ENCODE measurements around the gene ARSJ.
A peak's percentile ranks its signal among the peaks of the same experiment; 100 is the strongest.

Gene ARSJ

GRCh38 chr4:113901994-113902787 is 77.3 kb downstream of the ARSJ start:
- DNase-seq (ENCODE audit: low read depth in 1 of 2, low spot score in 1 of 2): peak; percentile 29 to 42

- peak in 1 of 2 donors; percentile 9 for DNase-seq (ENCODE audit: low read depth in 1 of 2, low spot score in 1 of 2)
Measured at GRCh38 chr4:113899271-113900070, 80.0 kb downstream of the ARSJ start.

GRCh38 chr4:113893546-113893945 is 85.9 kb downstream of the ARSJ start:
- no peak for DNase-seq (ENCODE audit: low read depth in 1 of 2, low spot score in 1 of 2)

- DNase-seq (ENCODE audit: low read depth in 1 of 2, low spot score in 1 of 2): no peak
Measured at GRCh38 chr4:113888006-113888405, 91.4 kb downstream of the ARSJ start.

- no peak for DNase-seq (ENCODE audit: low read depth in 1 of 2, low spot score in 1 of 2)
Measured at GRCh38 chr4:113885291-113885690, 94.2 kb downstream of the ARSJ start.

GRCh38 chr4:113884655-113885054 is 94.8 kb downstream of the ARSJ start:
- DNase-seq (ENCODE audit: low read depth in 1 of 2, low spot score in 1 of 2): no peak

- no peak for DNase-seq (ENCODE audit: low read depth in 1 of 2, low spot score in 1 of 2)
Measured at GRCh38 chr4:113882668-113883067, 96.8 kb downstream of the ARSJ start.

- DNase-seq (ENCODE audit: low read depth in 1 of 2, low spot score in 1 of 2): no peak
Measured at GRCh38 chr4:113881256-113881655, 98.2 kb downstream of the ARSJ start.

GRCh38 chr4:113880240-113881028 is 99.0 kb downstream of the ARSJ start:
- DNase-seq (ENCODE audit: low read depth in 1 of 2, low spot score in 1 of 2): no peak

- no peak for DNase-seq (ENCODE audit: low read depth in 1 of 2, low spot score in 1 of 2)
Measured at GRCh38 chr4:113878668-113879067, 100.8 kb downstream of the ARSJ start.

- DNase-seq (ENCODE audit: low read depth in 1 of 2, low spot score in 1 of 2): no peak
Measured at GRCh38 chr4:113874480-113874879, 105.0 kb downstream of the ARSJ start.

GRCh38 chr4:113873508-113873907 is 105.9 kb downstream of the ARSJ start:
- no peak for DNase-seq (ENCODE audit: low read depth in 1 of 2, low spot score in 1 of 2)

- DNase-seq (ENCODE audit: low read depth in 1 of 2, low spot score in 1 of 2): no peak
Measured at GRCh38 chr4:113872426-113873260, 106.8 kb downstream of the ARSJ start.

GRCh38 chr4:113871080-113871479 is 108.4 kb downstream of the ARSJ start:
- DNase-seq (ENCODE audit: low read depth in 1 of 2, low spot score in 1 of 2): no peak

- DNase-seq (ENCODE audit: low read depth in 1 of 2, low spot score in 1 of 2): peak in 1 of 2 donors; percentile 45
Measured at GRCh38 chr4:113869743-113870375, 109.6 kb downstream of the ARSJ start.

- DNase-seq (ENCODE audit: low read depth in 1 of 2, low spot score in 1 of 2): no peak
Measured at GRCh38 chr4:113866611-113867010, 112.8 kb downstream of the ARSJ start.

- no peak for DNase-seq (ENCODE audit: low read depth in 1 of 2, low spot score in 1 of 2)
Measured at GRCh38 chr4:113858924-113859323, 120.5 kb downstream of the ARSJ start.

GRCh38 chr4:113851816-113852215 is 127.6 kb downstream of the ARSJ start:
- no peak for DNase-seq (ENCODE audit: low read depth in 1 of 2, low spot score in 1 of 2)
